H1 (cell line): ENCODE measurements around the gene PLEKHG5. TPM values are rescaled to one million over a fixed set of nuclear protein-coding genes. Genes with fewer than 3 reads are reported as not detected.
A peak's percentile ranks its signal among the peaks of the same experiment; 100 is the strongest.

ENCODE experiments used
- CEBPB ChIP-seq: IDR thresholded peaks from 2 replicates; pipeline ENCODE4 v1.6.1; 2012; ENCODE audit warnings: low read depth, low read length
- CTBP2 ChIP-seq: IDR thresholded peaks from 2 replicates; pipeline ENCODE4 v1.7.0; 2011; ENCODE audit warnings: borderline replicate concordance, mild to moderate bottlenecking, moderate library complexity, mixed read lengths, low read length; ENCODE audit not compliant: insufficient read depth, insufficient read length
- JUN ChIP-seq: IDR thresholded peaks from 2 replicates; pipeline ENCODE4 v1.6.1; 2011; ENCODE audit warnings: low read depth, mild to moderate bottlenecking, improper control_type of control experiment, low read length
- JUND ChIP-seq: IDR thresholded peaks from 2 replicates; pipeline ENCODE4 v1.6.1; 2011; ENCODE audit warnings: mild to moderate bottlenecking, improper control_type of control experiment, low read length
- KDM4A ChIP-seq: IDR thresholded peaks from one replicate; pipeline ENCODE4 v1.7.1; 2012; ENCODE audit warnings: low read depth, mild to moderate bottlenecking, moderate library complexity, low read length, inconsistent platforms; ENCODE audit not compliant: severe bottlenecking
- MAFK ChIP-seq: IDR thresholded peaks from 2 replicates; pipeline ENCODE4 v1.6.1; 2012; ENCODE audit warnings: low read depth, mild to moderate bottlenecking, improper control_type of control experiment, low read length
- POLR2A ChIP-seq, 2 experiments: IDR thresholded peaks; 1 replicate in 1 of 2; 2 replicates in 1 of 2; pipeline ENCODE4 v1.6.1; 2011; ENCODE audit warnings: low read depth in 2 of 2, low read length in 2 of 2, mild to moderate bottlenecking in 2 of 2; ENCODE audit errors: control extremely low read depth in 1 of 2
- POLR2AphosphoS5 ChIP-seq: IDR thresholded peaks from 2 replicates; pipeline ENCODE4 v1.6.1; 2011; ENCODE audit warnings: low read depth, low read length
- SIX5 ChIP-seq: IDR thresholded peaks from 2 replicates; pipeline ENCODE4 v1.6.1; 2011; ENCODE audit warnings: mild to moderate bottlenecking, low read depth, low read length
- TEAD4 ChIP-seq: IDR thresholded peaks from 2 replicates; pipeline ENCODE4 v1.6.1; 2012; ENCODE audit warnings: low read depth, low read length, inconsistent platforms, mixed read lengths
- polyA plus RNA-seq, 7 experiments: library from polyadenylated mRNA; depleted of rRNA in 3 of 7; stranded (reverse) in 5 of 7; unstranded in 2 of 7; fragments of >200 nt in 5 of 7; fragments of 200-250 nt in 2 of 7; gene quantifications; 1 replicate in 5 of 7; 2 replicates in 1 of 7; 4 replicates in 1 of 7; pipeline versions ENCODE4 v1.2.1 to v1.2.3, GENCODE V29; 2011 to 2013; ENCODE audit warnings: missing spikeins in 2 of 7, mixed read lengths in 2 of 7
- total RNA-seq: library from RNA; stranded (reverse); fragmentation: NEBNext Ultra II Directional; extraction: Animal tissue kit (Norgen Biotek cat#: 25700); gene quantifications from 2 replicates; pipeline ENCODE4 v1.2.1, GENCODE V29; 2021
- TF ChIP-seq, protein P1 (sequence below): IDR thresholded peaks from 2 replicates; pipeline ENCODE4 v1.6.1; 2011; ENCODE audit warnings: low read depth, mild to moderate bottlenecking, low read length; ENCODE audit not compliant: insufficient read depth
- TF ChIP-seq, protein P2 (sequence below), 3 experiments: IDR thresholded peaks; 1 replicate in 2 of 3; 2 replicates in 1 of 3; pipeline versions ENCODE4 v1.5.1 to v1.6.1; 2011; ENCODE audit warnings: low read length in 3 of 3, mild to moderate bottlenecking in 3 of 3, inconsistent platforms in 2 of 3, low read depth in 1 of 3, moderate library complexity in 1 of 3; ENCODE audit not compliant: insufficient read depth in 1 of 3; ENCODE audit errors: control extremely low read depth in 1 of 3

The PLEKHG5 gene
- total and polyA plus RNA-seq, 2 of the 8 experiments (the other 6 are each of a cell fraction or from before 2014, with no cell fraction given) = 10.4 to 13.8 TPM

DNA sequence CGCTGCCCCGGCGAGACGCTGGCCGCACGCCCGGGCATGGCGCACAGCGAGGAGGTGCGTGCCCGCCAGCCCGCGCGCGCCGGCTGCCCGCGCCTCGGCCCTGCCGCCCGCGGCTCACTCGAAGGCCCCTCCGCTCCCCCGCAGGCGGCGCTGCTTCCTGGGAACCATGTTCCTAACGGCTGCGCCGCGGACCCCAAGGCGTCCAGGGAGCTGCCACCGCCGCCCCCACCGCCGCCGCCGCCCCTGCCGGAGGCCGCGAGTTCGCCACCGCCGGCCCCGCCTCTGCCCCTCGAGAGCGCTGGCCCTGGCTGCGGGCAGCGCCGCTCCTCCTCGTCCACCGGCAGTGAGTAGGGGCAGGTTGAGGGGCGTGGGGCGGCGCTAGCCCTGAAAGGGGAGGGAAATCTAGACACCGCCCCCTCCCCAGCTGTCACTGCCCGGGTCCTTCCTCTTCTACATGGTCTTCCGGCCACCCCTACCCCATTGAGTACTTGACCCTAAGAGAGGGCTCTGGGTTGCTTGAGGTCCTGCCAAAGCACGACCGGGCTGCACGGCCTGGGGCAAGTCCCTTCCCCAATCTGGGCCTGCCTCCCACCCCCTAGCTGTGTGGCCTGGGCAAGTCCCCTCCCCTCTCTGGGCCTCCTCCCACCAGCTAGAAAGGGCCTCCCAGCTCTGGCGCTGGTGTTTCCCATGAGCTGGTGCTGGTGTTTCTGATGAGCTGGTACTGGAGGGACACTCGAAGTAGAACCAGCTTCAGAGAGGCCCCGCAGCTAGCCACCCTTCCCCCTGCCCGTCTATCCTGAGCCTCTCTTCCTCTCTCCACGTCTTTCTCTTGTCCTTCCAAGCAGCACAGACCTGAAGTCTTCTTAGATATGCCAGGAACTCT, 42.5 kb downstream of the PLEKHG5 start (continued):
- no peak for TF ChIP-seq JUND
- no peak for TF ChIP-seq MAFK
- TF ChIP-seq KDM4A = peak; percentile 5
- no peak for TF ChIP-seq POLR2A (IDR thresholded peaks at IDR 0.05; ENCODE audit: control extremely low read depth in 1 of 2, low read depth in 2 of 2, low read length in 2 of 2)
- TF ChIP-seq, protein P1, sequence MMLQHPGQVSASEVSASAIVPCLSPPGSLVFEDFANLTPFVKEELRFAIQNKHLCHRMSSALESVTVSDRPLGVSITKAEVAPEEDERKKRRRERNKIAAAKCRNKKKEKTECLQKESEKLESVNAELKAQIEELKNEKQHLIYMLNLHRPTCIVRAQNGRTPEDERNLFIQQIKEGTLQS = no peak
- TF ChIP-seq, protein P2, sequence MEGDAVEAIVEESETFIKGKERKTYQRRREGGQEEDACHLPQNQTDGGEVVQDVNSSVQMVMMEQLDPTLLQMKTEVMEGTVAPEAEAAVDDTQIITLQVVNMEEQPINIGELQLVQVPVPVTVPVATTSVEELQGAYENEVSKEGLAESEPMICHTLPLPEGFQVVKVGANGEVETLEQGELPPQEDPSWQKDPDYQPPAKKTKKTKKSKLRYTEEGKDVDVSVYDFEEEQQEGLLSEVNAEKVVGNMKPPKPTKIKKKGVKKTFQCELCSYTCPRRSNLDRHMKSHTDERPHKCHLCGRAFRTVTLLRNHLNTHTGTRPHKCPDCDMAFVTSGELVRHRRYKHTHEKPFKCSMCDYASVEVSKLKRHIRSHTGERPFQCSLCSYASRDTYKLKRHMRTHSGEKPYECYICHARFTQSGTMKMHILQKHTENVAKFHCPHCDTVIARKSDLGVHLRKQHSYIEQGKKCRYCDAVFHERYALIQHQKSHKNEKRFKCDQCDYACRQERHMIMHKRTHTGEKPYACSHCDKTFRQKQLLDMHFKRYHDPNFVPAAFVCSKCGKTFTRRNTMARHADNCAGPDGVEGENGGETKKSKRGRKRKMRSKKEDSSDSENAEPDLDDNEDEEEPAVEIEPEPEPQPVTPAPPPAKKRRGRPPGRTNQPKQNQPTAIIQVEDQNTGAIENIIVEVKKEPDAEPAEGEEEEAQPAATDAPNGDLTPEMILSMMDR (IDR thresholded peaks at IDR 0.05; ENCODE audit: control extremely low read depth in 1 of 3, insufficient read depth in 1 of 3, low read depth in 1 of 3, low read length in 3 of 3) = peak in 1 of 3 experiments; percentile 30; a peak in 1 of 4 replicates
- no peak for TF ChIP-seq TEAD4
- no peak for TF ChIP-seq CTBP2
- TF ChIP-seq CEBPB = no peak
- no peak for TF ChIP-seq SIX5
- TF ChIP-seq JUN = no peak
- no peak for TF ChIP-seq POLR2AphosphoS5
